H4 (cell line): ENCODE measurements around the gene IGF1R. TPM values are rescaled to one million over a fixed set of nuclear protein-coding genes. Genes with fewer than 3 reads are reported as not detected.
"Not testable (repeated sequence)": the region's sequence is repeated elsewhere in the genome, so short reads cannot be mapped to it uniquely, and the experiment has no call there.

Source experiments
- DNase-seq: peaks from one replicate; pipeline ENCODE4 v3.0.0-alpha.2; 2015; ENCODE audit warnings: low spot score
- total RNA-seq: library from RNA; depleted of rRNA; stranded (reverse); fragments of >200 nt; shearing (Covaris generic); gene quantifications from 2 replicates; pipeline ENCODE4 v1.2.3, GENCODE V29; 2014

IGF1R gene
- total RNA-seq, 1 experiment from 2014 or later, result 15.5 TPM

DNA sequence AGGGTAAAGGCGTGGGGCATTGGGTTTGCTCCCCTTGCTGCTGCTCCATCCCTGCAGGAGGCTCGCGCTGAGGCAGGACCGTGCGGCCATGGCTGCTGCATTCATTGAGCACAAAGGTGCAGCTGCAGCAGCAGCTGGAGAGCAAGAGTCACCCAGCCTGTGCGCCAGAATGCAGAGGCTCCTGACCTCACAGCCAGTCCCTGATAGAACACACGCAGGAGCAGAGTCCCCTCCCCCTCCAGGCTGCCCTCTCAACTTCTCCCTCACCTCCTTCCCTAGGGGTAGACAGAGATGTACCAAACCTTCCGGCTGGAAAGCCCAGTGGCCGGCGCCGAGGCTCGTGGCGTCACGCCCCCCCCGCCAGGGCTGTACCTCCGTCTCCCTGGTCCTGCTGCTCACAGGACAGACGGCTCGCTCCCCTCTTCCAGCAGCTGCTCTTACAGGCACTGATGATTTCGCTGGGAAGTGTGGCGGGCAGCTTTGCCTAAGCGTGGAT lies 312.3 kb downstream of the IGF1R start:
- DNase-seq, result no peak

DNA sequence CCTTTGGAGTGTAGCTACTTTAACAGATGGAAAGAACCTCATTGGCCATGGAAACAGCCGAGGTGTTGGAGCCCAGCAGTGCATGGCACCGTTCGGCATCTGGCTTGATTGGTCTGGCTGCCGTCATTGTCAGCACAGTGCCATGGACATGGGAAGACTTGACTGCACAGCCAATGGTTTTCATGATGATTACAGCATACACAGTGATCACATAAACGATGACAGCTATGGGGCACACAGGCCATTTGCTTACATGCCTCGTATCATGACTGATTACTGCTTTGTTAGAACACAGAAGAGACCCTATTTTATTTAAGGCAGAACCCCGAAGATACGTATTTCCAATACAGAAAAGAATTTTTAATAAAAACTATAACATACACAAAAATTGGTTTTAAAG lies 315.1 kb downstream of the IGF1R start:
- no peak for DNase-seq

DNA sequence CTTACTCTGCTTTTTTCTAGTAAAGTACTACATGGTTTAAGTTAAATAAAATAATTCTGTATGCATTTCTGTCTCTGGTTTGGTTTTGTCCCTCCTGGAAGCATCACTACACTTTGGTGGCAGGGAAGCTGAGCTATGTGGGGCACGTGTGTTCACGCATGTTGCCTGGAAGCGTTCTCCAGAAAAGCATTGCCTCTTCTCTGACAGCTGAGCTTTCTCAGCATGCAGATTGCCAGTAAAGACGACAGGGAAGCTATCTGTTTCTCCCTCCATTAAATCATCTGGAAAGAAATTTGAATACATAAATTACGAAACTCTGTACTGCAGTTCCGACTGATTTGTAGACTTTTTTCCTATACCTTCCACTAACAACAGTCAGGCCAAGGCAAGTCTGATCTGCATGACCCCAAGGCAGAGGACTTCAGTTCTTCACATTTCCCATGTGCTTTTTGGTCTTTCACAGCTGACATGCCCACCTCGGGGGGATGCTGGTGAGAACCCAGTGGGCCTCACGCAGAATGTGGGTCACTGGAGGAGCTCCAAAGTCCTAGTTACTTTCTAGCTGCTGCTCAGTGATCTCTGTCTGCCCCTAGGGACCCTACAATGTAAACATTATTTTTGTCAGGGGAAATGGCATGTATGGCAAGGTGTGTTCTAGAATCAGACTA lies 316.3 kb downstream of the IGF1R start:
- DNase-seq, result no peak

DNA sequence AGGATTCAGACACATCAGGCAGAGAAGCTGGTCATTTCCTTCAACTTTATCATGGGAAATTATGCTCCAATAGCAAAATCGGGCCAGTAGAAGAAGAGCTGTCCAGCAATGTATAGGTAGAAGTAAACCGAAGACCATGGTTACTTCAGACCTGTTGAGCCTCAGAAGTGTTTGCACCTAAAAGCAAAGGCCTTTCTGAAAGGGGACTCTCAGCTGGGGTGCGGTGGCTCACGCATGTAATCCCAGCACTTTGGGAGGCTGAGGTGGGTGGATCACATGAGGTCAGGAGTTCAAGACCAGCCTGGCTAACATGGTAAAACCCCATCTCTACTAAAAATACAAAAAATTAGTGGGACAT lies 316.8 kb downstream of the IGF1R start:
- DNase-seq, result not testable (repeated sequence)

DNA sequence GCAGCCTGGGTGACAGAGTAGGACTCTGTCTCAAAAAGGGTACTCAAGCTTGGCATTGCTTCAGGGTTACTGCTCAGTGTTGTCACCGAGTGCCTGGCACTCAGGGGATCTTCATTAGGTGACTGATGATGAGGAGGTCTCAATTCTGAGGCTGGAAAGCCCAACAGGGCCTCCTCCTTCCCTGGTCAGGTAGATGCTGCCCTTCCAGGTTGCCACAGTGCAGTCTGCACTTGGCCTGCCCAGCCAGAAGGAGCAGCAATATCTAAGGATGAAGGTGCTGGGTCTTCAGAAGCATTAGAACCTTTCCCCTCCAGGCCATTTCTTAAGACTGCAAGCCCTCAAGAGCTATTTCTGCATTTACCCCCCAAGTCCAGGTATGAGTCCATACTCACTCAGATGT lies 317.3 kb downstream of the IGF1R start:
- DNase-seq, result no peak

DNA sequence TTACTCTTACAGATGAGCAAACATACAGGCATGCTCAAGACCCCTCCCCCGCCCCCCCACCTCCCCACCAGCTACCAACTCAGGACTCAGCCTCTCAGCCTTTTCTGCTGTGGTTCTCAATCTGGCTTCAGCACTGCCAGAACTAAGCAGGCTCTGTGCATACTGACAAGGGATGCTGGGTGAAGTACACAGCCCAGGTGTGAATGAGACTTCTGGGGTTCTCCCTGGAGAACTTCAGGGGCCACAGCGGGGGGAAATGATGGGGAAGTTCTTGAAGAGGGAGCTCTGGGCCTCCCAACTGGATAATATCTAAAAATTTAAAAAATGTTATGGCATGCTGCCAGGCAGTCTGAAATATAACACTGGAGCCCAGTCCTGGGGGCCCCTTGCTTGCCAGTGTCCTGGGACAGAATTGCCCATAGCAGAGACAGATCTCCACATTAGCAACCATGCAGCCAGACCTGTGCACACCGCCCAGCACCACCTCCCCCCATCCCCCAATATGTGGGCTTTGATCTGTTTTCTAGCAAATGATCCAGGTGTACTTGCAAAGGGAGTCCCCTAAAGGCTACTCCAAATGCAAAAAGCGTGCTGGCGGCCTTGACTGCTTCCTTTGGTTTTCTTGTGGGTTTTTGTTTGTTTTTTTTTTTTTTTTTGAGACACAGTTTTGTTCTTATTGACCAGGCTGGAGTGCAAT lies 317.9 kb downstream of the IGF1R start:
- no peak for DNase-seq

DNA sequence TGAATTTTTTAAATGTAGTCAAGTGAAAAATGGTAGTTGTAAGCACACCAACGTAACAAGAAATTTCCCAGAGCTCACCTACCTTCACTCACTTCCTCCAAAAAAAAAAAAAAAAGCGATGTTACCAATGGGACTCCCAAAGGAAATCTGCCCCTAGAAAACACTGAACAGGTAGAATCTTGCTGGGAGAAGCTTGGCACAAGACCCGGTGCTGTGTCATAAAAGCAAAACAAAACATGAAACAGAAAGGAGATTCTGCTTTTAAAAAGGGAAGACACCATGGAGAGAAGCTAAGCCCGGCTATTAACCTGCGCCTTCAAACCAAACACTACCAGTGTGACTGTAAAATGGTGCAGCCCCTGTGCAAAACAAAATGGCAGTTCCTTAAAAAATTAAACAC lies 318.8 kb downstream of the IGF1R start:
- DNase-seq, result no peak

DNA sequence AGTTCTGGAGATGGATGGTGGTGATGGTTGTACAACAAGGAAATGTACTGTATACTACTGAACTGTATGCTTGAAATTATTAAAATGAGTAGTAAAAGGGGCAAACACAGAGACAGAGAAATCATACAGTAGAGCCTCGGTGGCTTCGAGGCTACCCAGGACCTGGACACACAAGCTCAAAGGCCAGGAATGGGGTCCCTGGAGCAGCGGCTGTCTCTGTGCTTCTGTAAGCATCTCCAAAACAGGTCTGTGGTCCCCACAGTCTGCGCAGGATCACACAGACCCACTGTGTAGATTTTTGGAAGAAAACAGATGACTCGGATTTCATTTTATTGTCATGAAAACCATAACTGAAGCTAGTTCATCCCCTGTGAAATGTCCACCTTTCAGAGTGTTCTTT lies 319.6 kb downstream of the IGF1R start:
- DNase-seq, result no peak

DNA sequence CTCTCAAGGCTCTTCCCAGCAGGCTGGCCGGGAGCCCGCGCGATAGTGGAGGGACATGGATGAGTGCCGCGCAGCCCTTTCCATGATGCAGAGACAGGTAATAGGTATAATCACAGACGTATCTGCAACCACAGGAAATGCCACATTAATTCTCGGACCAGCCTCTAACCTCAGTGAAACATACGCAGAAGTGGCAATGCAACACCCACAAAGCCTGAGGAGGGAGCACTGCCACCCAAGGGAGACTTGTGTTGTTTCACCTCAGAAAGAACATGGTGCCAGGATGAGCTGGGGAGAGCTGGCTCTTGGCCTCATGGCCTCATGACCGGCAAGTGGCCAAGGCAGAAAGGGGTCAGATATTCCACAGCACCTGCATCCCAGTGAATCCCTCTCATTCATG lies 320.2 kb downstream of the IGF1R start:
- DNase-seq, result no peak

DNA sequence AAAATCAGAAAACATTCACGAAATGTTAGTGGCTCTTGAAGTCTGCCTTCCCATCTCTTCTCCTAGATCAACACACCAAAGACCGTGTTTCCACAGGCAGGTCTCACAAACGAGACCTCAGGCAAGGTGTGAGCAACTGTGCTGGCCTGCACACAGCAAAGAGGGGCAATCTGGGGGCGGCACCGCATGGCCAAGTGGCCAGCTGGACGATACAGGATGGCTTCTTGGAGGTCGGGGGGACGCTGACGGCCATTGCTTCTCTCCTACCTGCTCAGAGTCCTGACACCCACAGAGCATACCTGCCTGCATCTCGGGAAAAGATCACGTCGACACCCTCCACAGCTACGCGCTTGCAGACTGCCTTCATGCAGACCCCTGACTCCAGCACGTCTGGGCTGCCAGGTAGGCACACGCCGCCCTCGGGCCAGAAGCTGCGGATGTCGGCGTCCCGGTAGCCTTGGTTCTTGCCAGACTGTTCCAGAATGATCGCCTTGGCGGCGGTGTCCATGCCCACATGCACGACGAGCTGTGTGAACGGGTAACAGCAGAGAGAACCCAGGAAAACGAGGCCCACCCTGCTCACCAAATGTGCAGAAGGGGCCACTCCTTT lies 320.9 kb downstream of the IGF1R start:
- DNase-seq, result no peak

DNA sequence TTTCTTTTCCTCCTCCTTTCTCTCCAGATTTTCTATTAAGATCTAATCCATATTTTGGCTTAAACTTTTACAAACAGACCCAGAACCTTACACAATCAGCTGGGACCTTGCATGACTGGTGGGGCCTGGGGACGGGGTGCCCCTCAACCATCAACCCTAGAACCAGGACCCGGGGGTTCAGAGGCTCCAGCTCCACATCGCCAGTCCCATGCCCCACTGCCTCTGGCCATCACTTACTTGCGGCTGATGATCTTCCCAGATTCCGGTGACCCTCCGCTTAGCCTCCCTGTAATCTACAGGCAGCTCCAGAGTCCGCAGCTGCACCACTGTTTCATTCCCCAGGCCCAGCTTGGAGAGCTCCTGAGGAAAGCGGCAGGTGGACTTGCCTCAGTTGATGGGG lies 322.5 kb downstream of the IGF1R start:
- no peak for DNase-seq

DNA sequence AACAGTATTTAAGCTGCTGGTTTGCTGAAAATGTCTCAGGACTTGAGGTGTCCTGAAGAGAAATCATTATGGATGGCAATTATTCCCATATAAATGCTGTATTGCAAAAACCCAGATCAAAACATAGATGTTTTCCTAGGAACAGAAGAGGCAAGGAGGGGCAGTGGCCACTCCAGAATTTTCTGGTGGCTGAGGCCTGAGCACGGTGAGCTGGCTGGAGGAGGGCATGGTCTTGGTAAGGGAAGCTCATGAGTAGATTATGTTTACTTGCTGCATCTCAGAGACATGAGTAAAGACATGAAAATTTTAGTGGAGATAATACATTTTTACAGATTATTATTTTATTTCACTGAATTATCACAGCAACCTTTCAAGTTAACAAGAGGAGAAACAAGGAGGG lies 328.2 kb downstream of the IGF1R start:
- DNase-seq, result no peak

DNA sequence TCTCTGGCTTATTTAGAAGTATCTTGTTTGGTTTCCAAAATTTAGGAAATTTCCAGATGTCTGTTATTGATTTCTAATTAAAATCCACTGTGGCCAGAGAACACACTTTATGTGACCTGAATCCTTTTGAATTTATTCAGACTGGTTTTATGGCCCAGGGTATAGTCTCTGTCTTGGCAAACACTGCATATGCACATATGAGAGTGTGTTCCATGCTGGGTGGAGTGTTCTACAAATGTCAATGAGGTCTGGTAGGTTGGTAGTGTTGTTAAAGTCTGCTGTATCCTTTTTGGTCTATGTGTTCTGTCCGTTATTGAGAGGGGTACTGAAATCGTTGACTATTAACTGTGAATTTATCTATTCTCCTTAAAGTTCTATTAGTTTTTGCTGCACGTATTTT lies 329.1 kb downstream of the IGF1R start:
- DNase-seq, result no peak

DNA sequence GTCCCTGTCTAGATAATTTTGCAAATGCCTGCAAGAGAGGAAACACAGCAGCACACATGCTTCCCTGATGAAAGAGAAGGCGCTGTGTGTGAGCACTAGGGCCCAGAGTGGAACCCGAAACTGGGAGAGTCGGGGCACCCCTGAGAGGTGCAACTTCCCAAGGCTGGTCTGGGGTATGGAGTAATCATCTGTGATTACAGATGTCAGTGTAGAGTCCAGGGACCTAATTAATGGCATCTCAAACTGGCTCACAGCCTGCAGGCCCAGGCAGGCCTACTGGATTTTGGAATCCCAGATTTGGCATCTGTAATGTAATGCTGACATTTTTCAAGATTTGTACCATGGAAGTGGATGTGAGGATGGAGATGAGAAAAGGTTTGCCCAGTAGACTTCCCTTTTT lies 329.8 kb downstream of the IGF1R start:
- no peak for DNase-seq

DNA sequence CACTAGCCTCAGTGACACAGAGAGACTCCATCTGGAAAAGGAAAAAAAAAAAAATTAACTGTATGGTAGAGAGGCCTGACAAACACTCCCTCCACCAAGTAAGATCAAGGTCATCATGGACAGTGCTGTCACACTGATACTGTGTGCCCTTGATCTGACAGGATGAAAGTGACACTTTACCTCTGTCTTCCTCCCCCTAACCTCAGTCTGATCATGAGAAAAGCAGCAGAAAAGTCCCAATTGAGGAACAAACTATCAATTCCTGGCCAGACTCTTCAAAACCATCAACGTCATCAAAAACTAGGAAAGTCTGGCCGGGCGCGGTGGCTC lies 332.5 kb downstream of the IGF1R start:
- DNase-seq, result no peak

DNA sequence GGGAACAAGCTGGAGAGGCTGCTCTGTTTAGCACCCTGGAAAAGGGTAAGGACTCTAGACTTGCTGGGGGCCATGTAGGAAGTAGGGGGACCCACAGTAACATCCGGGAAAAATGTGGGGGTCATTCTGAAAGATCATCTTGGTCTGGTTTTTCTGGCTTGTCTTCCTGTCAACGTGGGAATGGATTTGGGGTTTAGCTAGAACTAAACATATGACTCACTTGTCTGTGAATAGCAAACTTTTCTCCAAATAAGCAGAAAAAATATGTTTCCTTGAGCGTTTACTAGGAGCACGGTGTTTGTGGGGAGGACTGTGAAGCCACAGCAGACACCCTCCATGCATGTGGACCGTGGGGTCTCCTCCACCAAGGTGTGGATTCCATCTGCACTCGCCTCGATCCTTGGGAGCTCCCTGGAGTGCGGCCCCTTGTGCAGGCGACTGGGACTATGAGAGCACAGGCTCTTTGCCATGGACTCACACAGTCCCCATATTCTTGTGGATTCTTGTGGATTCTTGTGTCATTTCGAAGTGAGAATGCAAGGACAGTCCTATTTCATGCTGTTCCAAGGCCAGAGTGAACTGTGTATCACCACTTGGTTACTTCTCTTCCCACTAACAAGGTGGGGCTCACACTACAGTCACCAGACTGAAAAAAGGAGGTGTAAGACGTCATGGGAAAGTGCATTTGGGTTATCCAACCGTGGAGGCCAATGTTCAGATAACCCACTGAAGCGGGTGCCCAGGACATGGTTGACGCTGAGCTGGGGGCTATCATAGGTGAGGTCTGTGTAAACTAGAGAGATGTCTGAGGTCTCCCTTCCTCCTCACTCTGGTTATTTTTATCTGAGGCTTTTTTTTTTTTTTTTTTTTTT lies 333.7 kb downstream of the IGF1R start:
- peak; percentile 66 for DNase-seq

DNA sequence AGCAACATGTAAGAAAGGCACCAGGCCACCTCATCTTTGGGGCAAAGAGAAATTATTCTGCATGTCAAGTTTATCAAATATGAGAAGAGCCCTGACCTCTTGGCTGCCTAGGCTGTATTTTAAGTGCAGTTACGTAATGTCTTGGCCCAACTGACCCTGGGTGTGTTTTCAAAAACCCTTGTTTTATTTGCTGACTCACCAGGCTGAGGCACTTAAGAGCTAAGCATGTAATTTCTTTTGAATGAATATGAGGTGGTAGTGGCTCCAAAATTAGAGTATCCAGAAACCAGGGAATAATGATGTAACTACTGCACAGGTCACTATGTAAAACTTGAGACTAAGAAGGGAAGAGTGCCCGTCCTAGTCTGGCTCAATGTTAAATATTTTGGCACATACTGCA lies 335.0 kb downstream of the IGF1R start:
- peak; percentile 89 for DNase-seq

DNA sequence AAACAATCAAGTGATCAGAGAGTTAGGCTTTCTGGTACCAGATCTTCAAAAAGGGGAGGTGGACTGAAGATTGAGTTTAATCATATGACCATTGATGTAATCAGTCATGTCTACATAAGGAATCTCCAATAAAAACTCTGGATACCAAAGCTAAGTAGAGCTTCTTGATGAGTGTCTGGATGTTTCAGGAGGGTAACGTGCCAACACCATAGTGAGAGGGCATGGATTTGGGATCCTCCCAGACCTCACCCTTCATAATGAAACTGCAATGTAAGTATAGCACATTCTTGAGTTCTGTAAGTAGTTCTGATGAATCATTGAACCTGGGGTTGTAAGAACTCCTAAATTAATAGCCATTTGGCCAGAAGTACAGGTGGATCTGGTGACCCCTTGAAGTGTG lies 337.9 kb downstream of the IGF1R start:
- no peak for DNase-seq

DNA sequence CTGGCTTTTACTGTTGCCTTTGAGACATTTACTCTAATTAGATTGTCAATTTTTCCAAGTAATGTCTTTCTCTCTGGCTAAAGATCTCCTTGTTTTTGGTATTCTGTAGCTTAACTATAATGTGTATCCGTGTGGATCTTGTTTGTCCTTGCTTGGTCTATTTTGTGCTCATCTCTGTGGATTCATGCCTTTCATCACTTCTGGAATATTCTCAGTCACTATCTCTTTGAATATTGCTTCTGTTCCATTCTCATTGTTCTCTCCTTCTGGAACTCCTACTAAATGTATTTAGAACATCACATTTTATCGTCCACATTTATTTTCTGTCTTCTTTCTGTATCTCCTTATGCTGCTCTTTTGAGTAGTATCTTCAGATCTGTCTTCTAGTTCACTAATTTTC lies 346.6 kb downstream of the IGF1R start:
- no peak for DNase-seq

DNA sequence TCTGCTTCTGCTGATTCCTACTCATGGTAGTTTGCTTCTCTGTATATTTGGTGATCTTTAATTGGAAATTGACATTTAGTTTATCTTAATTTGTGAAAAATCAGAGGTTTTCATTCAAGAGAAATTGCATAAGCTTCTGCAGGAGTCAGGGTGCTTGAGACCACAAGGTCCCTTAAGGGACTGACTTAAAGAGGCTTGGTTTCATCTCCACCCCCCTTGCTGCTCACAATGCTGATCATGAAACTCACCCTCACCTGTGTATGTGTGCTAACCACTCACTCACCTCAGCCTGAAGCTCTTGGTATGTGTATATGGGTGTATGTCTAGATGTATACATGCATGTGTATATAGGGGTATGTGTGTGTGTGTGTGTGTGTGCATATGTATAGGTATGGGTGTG lies 347.8 kb downstream of the IGF1R start:
- DNase-seq, result no peak

DNA sequence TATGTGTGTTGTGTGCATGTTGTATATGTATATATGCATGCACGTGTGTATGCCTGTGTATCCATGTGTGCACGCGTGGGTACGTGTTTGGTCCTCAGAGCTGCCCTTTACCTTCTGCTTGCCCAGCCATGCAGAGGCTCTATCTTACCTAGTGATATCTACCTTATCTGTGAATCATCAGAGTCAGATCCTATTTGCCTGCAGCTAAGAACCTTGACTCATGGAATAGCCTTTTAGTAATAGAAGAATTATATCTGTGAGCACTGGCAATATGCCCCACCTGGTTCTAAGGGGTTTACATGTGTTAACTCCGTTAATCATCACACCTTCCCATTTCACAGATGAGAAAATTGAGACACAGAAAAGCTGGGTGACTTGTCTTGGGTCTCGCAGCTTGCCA lies 348.3 kb downstream of the IGF1R start:
- no peak for DNase-seq

DNA sequence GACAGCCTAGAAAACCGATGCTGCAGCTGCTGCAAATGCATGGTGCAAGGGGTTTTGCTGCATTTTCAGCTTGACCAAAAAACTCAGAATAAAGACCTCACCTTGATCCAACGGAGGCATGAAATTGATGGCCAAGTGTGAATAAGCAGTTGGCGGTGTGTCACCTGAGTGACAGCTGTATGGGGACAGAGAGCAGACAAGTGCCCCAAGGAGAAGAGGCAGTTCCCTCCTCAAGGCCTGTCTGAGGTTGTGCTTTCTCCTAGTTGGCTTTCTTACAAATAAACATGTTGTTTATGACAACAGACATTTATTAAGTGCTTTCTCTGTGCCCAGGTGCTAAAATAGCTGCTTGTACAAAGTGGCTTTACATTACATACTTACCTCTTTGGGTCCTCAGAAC lies 349.0 kb downstream of the IGF1R start:
- DNase-seq, result no peak

DNA sequence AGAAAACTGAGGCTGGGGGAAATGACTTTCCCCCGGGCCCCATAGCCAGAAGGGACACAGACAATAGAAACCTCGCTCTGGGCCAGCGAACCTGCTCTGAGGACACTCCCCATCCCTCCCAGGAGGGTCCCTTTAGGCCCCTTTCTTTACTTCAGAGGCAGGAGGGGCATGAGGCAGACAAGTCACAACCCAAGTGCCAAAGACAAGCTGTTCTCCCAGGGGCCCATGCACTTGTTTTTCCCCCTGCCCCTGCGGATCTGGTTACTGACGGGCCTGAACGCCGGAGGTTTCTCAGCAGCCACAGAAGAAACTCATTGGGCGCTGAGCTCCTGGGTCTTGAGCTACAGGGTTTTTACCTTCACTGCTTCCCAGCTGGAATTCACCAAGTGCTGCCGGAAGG lies 349.4 kb downstream of the IGF1R start:
- DNase-seq, result no peak
